ENCODE results near the gene SYNE2. TPM values are rescaled to one million over a fixed set of nuclear protein-coding genes. Genes with fewer than 3 reads are reported as not detected.

The SYNE2 gene
- total RNA-seq, 2 experiments from 2014 or later, result 150 to 212 TPM

GRCh38 chr14:64220056-64220455, 367.3 kb downstream of the SYNE2 start:
- Histone ChIP-seq H3K9me3 (ENCODE audit: low read length) (no peaks in the 10 kb centered on the region), H3K4me2 (ENCODE audit: low read length) (no peak overlapping the region), H3K79me2 (ENCODE audit: insufficient read depth, low read depth, low read length) (peaks cover 19% of the 10 kb centered on the region; the same call in 1 of the 2 replicates), H3K27ac (ENCODE audit: low read depth, low read length, poor library complexity, severe bottlenecking) (no peak overlapping the region), H3K4me1 (ENCODE audit: insufficient read depth, low read length, poor library complexity, severe bottlenecking) (peaks cover 23% of the 10 kb centered on the region), H3K9me2 (ENCODE audit: insufficient read depth, low read length) (no peaks in the 10 kb centered on the region), H3K36me3 (ENCODE audit: insufficient read depth, low read length) (peaks cover 99% of the 10 kb centered on the region), H4K20me1 (ENCODE audit: insufficient read depth, low read length) (no peaks in the 10 kb centered on the region; the same call in 1 of the 2 replicates), H2AFZ (ENCODE audit: low read length) (no peak overlapping the region), H3K4me3 (ENCODE audit: low read depth, low read length, poor library complexity, severe bottlenecking) (no peak overlapping the region)
- POLR2A ChIA-PET, result no interaction called here
- TF ChIP-seq EZH2phosphoT487 (IDR thresholded peaks at IDR 0.05; ENCODE audit: borderline replicate concordance, low read depth, low read length) (no peak), CTCF (conservative IDR thresholded peaks at IDR 0.05; ENCODE audit: low read length) (0 out of 2 replicates have a peak, but pooled peaks have one; percentile 15)
- no peak for DNase-seq (ENCODE audit: low spot score)
- intact Hi-C loops (cut with micrococcal nuclease; ENCODE audit: unreplicated experiment), result no loop called here
- CTCF ChIA-PET (ENCODE audit: unreplicated experiment), result no interaction called here
- BruUV-seq (replicated peaks), result no TSS peak

DNA sequence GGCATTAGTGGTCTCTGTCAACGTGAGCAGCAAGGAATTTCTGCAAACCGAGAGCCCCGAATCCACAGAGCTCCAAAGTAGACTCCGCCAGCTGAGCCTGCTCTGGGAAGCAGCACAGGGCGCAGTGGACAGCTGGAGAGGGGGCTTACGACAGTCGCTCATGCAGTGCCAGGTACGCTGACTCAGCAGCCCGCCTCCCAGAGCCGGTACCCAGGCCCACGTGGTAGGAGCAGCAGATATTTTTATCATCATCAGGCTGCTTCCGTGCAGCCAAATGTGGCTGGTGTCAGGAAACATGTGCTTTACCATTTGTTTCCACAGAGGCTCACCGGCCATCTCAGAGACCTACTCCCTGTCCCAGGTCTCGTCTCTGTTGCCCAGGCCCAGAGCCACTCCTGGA, 367.7 kb downstream of the SYNE2 start:
- H3K79me2 ChIP-seq (ENCODE audit: insufficient read depth, low read depth, low read length), result peaks cover 19% of the 10 kb centered on the region; the same call in 1 of the 2 replicates
- H3K9me2 ChIP-seq (ENCODE audit: insufficient read depth, low read length), result no peaks in the 10 kb centered on the region
- peaks cover 99% of the 10 kb centered on the region for H3K36me3 ChIP-seq (ENCODE audit: insufficient read depth, low read length)
- BruUV-seq (replicated peaks), result no TSS peak
- no peak for DNase-seq (ENCODE audit: low spot score)
- no peak overlapping the region for H3K4me2 ChIP-seq (ENCODE audit: low read length)
- intact Hi-C loops (cut with micrococcal nuclease; ENCODE audit: unreplicated experiment), result no loop called here
- H2AFZ ChIP-seq (ENCODE audit: low read length), result no peak overlapping the region
- POLR2A ChIA-PET, result no interaction called here
- no peak overlapping the region for H3K27ac ChIP-seq (ENCODE audit: low read depth, low read length, poor library complexity, severe bottlenecking)
- H3K4me3 ChIP-seq (ENCODE audit: low read depth, low read length, poor library complexity, severe bottlenecking), result no peak overlapping the region
- no peak for TF ChIP-seq EZH2phosphoT487 (IDR thresholded peaks at IDR 0.05; ENCODE audit: borderline replicate concordance, low read depth, low read length)
- no peak for TF ChIP-seq CTCF (conservative IDR thresholded peaks at IDR 0.05; ENCODE audit: low read length)
- no peaks in the 10 kb centered on the region for H3K9me3 ChIP-seq (ENCODE audit: low read length)
- no peaks in the 10 kb centered on the region; the same call in 1 of the 2 replicates for H4K20me1 ChIP-seq (ENCODE audit: insufficient read depth, low read length)
- H3K4me1 ChIP-seq (ENCODE audit: insufficient read depth, low read length, poor library complexity, severe bottlenecking), result peaks cover 23% of the 10 kb centered on the region
- CTCF ChIA-PET (ENCODE audit: unreplicated experiment), result no interaction called here

DNA sequence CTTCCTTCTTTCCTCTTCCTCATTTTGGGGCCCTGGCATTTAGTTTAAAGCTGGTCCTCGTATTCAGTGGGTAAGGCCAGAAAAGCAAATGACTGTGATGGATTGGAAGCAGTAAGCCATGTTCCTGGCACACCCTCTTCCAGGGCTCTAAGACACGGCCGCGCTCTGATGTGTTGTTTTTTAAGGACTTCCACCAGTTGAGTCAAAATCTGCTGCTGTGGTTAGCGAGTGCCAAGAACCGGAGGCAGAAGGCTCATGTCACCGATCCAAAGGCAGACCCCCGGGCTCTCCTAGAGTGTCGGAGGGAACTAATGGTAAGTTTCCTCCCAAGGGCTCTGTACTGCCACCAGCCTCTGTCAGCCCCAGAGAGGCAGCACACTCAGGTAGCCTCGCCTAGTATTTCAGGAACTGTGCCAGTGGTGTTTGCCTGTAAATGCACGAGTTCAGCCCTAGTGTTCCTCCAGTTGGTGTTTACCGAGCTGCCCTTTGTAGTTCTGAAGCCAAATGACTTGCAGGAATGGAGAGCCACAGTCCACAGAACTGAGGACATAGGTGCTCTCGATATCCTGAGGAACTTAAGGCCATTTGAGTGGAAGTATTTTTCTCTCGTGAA, 368.7 kb downstream of the SYNE2 start:
- no peaks in the 10 kb centered on the region for H3K9me3 ChIP-seq (ENCODE audit: low read length)
- BruUV-seq (replicated peaks), result no TSS peak
- intact Hi-C loops (cut with micrococcal nuclease; ENCODE audit: unreplicated experiment), result no loop called here
- peaks cover 23% of the 10 kb centered on the region for H3K4me1 ChIP-seq (ENCODE audit: insufficient read depth, low read length, poor library complexity, severe bottlenecking)
- H3K9me2 ChIP-seq (ENCODE audit: insufficient read depth, low read length), result no peaks in the 10 kb centered on the region
- no peak overlapping the region for H2AFZ ChIP-seq (ENCODE audit: low read length)
- ChIA-PET POLR2A (no interaction called here), CTCF (ENCODE audit: unreplicated experiment) (no interaction called here)
- no peak overlapping the region for H3K4me2 ChIP-seq (ENCODE audit: low read length)
- H3K36me3 ChIP-seq (ENCODE audit: insufficient read depth, low read length), result peaks cover 99% of the 10 kb centered on the region
- H3K79me2 ChIP-seq (ENCODE audit: insufficient read depth, low read depth, low read length), result peaks cover 28% of the 10 kb centered on the region; the same call in 1 of the 2 replicates
- DNase-seq (ENCODE audit: low spot score), result no peak
- no peaks in the 10 kb centered on the region; the same call in 1 of the 2 replicates for H4K20me1 ChIP-seq (ENCODE audit: insufficient read depth, low read length)
- no peak for TF ChIP-seq CTCF (conservative IDR thresholded peaks at IDR 0.05; ENCODE audit: low read length)
- no peak for TF ChIP-seq EZH2phosphoT487 (IDR thresholded peaks at IDR 0.05; ENCODE audit: borderline replicate concordance, low read depth, low read length)
- no peak overlapping the region for H3K27ac ChIP-seq (ENCODE audit: low read depth, low read length, poor library complexity, severe bottlenecking)
- no peak overlapping the region for H3K4me3 ChIP-seq (ENCODE audit: low read depth, low read length, poor library complexity, severe bottlenecking)
